Stomach (tissue), 4 donors: Measurements from ENCODE around the gene SHQ1.

Source experiments
- EP300 ChIP-seq: sonication (generic); formaldehyde crosslinking; IDR thresholded peaks from one replicate; pipeline ENCODE4 v1.6.1; 2017; ENCODE audit warnings: antibody characterized with exemption
- POLR2A ChIP-seq, 4 donors: fragments of 450-650 bp; IDR thresholded peaks; one replicate each; pipeline ENCODE4 v1.6.1; 2016; ENCODE audit warnings: antibody characterized with exemption in 4 of 4, control low read depth in 2 of 4, mild to moderate bottlenecking in 1 of 4, moderate library complexity in 1 of 4

- no peak for TF ChIP-seq EP300
- no peak for TF ChIP-seq POLR2A (IDR thresholded peaks at IDR 0.05)
These were observed 101.5 kb downstream of the SHQ1 start for GRCh38 chr3:72746430-72747411.
